Fibroblast of lung (primary cell): ENCODE measurements around the gene FAM107B. TPM values are rescaled to one million over a fixed set of nuclear protein-coding genes. Genes with fewer than 3 reads are reported as not detected.

Source experiments
- DNase-seq, 2 donors: peaks; one replicate each; pipeline versions ENCODE4 v3.0.0 to v3.0.0-alpha.2; 2010; ENCODE audit warnings: low read depth in 2 of 2
- H2AFZ ChIP-seq: 2 replicates; pipeline ENCODE4 v1.5.1; 2012; ENCODE audit warnings: low read length, control low read depth, inconsistent platforms
- H3K27ac ChIP-seq: 2 replicates; pipeline ENCODE4 v1.5.1; 2011; ENCODE audit warnings: low read length, control low read depth; ENCODE audit not compliant: insufficient read depth
- H3K27me3 ChIP-seq: 2 replicates; pipeline ENCODE4 v1.5.1; 2011; ENCODE audit warnings: mild to moderate bottlenecking, low read length; ENCODE audit not compliant: control insufficient read depth, insufficient read depth
- H3K36me3 ChIP-seq: 2 replicates; pipeline ENCODE4 v1.5.1; 2011; ENCODE audit warnings: low read length; ENCODE audit not compliant: control insufficient read depth, insufficient read depth
- H3K4me1 ChIP-seq: 2 replicates; pipeline ENCODE4 v1.5.1; 2011; ENCODE audit warnings: low read length; ENCODE audit not compliant: control insufficient read depth, insufficient read depth; ENCODE audit errors: extremely low read depth
- H3K4me2 ChIP-seq: 2 replicates; pipeline ENCODE4 v1.5.1; 2011; ENCODE audit warnings: low read length, control low read depth; ENCODE audit not compliant: insufficient read depth; ENCODE audit errors: extremely low read depth
- H3K4me3 ChIP-seq, 4 experiments: fragments of 200-600 bp in 1 of 4; sonication (generic) in 1 of 4; replicated peaks in 1 of 4; 2 replicates each; pipeline ENCODE4 v1.5.1; 2011 to 2016; ENCODE audit warnings: low read length in 4 of 4, low read depth in 3 of 4, mild to moderate bottlenecking in 3 of 4, control low read depth in 2 of 4, inconsistent platforms in 1 of 4, mixed read lengths in 1 of 4; ENCODE audit not compliant: insufficient read depth in 1 of 4; ENCODE audit errors: control extremely low read depth in 1 of 4
- H3K79me2 ChIP-seq: 2 replicates; pipeline ENCODE4 v1.5.1; 2012; ENCODE audit warnings: mild to moderate bottlenecking, low read length, inconsistent platforms; ENCODE audit not compliant: control insufficient read depth, insufficient read depth
- H3K9ac ChIP-seq: 2 replicates; pipeline ENCODE4 v1.5.1; 2011; ENCODE audit warnings: mild to moderate bottlenecking, low read length, control low read depth; ENCODE audit not compliant: insufficient read depth
- H3K9me3 ChIP-seq: 2 replicates; pipeline ENCODE4 v1.5.1; 2012; ENCODE audit warnings: low read depth, low read length; ENCODE audit not compliant: control insufficient read depth, insufficient read depth
- H4K20me1 ChIP-seq: 2 replicates; pipeline ENCODE4 v1.5.1; 2011; ENCODE audit warnings: low read length; ENCODE audit not compliant: control insufficient read depth, insufficient read depth; ENCODE audit errors: extremely low read depth
- EZH2 ChIP-seq: IDR thresholded peaks from 2 replicates; pipeline ENCODE4 v1.5.1; 2012; ENCODE audit warnings: low read length, control low read depth, mild to moderate bottlenecking; ENCODE audit errors: missing control alignments
- polyA plus RNA-seq, 2 donors: library from polyadenylated mRNA; depleted of rRNA in 1 of 2; stranded (reverse) in 1 of 2; unstranded in 1 of 2; fragments of >200 nt; gene quantifications; 2 replicates each; pipeline ENCODE4 v1.2.1, GENCODE V29; 2011 to 2012; ENCODE audit warnings: missing spikeins in 1 of 2
- total RNA-seq: library from RNA; depleted of rRNA; stranded (reverse); fragments of >200 nt; gene quantifications from 2 replicates; pipeline ENCODE4 v1.2.1, GENCODE V29; 2014
- TF ChIP-seq, protein P1 (sequence below), 2 donors: IDR thresholded peaks in 1 of 2; conservative IDR thresholded peaks in 1 of 2; 1 replicate in 1 of 2; 2 replicates in 1 of 2; pipeline ENCODE4 v1.5.1; 2011 to 2012; ENCODE audit warnings: low read length in 2 of 2, control low read depth in 1 of 2, inconsistent platforms in 1 of 2, low read depth in 1 of 2, mild to moderate bottlenecking in 1 of 2

Gene FAM107B
- total and polyA plus RNA-seq, 2 donors (not counting 1 experiment from before 2014, with no cell fraction given), result 29.0 to 36.0 TPM

DNA sequence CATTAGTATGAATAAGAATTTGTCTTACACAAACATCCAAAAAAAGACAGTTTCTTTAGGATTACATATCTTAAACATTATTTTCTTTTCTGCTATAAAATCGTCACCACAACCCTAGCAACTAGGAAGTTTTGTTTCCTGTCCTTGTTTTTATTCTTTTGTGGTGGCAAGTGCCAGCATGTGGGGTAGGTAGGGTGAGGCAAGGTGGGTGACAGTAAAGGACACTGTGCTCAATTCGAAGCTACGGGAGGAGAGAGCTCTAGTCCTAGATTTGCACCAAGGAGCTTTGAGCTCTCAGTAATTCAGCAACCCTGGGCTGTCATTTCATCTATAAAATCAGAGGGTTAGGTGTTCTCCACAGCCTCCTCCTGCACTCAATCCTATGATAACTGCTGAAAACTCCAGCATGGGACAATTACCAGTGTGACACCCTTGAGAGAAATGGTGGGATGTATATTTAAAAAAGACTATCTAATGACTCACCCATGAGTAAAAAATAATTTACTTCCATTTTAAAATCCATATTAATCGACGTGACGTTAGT lies 187.1 kb downstream of the FAM107B start:
- Histone ChIP-seq H3K27me3 (no peaks in the 10 kb centered on the region), H3K36me3 (no peaks in the 10 kb centered on the region), H4K20me1 (no peaks in the 10 kb centered on the region), H3K9me3 (no peaks in the 10 kb centered on the region), H3K27ac (peak overlapping the region; percentile 96), H3K4me1 (peaks cover 6% of the 10 kb centered on the region), H3K4me3 (peak overlapping the region in 1 of 4 experiments; percentile 5), H3K4me2 (peak overlapping the region; percentile 63), H2AFZ (no peak overlapping the region), H3K79me2 (peaks cover 51% of the 10 kb centered on the region), H3K9ac (peak overlapping the region; percentile 34)
- TF ChIP-seq, protein P1, sequence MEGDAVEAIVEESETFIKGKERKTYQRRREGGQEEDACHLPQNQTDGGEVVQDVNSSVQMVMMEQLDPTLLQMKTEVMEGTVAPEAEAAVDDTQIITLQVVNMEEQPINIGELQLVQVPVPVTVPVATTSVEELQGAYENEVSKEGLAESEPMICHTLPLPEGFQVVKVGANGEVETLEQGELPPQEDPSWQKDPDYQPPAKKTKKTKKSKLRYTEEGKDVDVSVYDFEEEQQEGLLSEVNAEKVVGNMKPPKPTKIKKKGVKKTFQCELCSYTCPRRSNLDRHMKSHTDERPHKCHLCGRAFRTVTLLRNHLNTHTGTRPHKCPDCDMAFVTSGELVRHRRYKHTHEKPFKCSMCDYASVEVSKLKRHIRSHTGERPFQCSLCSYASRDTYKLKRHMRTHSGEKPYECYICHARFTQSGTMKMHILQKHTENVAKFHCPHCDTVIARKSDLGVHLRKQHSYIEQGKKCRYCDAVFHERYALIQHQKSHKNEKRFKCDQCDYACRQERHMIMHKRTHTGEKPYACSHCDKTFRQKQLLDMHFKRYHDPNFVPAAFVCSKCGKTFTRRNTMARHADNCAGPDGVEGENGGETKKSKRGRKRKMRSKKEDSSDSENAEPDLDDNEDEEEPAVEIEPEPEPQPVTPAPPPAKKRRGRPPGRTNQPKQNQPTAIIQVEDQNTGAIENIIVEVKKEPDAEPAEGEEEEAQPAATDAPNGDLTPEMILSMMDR (conservative IDR thresholded peaks at IDR 0.05 in 1 of 2, IDR thresholded peaks at IDR 0.05 in 1 of 2; ENCODE audit: low read depth in 1 of 2, low read length in 2 of 2), result no peak
- TF ChIP-seq EZH2, result no peak
- no peak for DNase-seq

DNA sequence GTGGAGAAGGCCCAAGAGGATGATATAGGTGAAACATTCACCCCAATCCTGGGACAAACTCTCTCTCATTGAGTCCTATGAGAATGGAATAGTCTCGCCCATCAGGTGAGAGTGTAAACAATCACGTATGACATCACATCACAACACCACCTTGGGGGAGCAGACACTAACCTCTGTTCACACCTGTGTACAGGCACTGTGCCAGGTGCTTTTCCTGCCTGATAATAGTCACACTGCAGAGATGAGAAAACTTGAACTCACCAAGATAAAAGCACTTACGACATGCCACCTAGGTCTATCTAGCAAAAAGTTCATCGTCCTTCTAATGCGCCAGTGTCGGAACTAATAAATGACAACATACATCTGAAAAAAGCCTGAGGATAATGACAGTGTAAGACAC lies 187.8 kb downstream of the FAM107B start:
- peaks cover 49% of the 10 kb centered on the region for H3K79me2 ChIP-seq
- H3K9me3 ChIP-seq, result no peaks in the 10 kb centered on the region
- no peak overlapping the region for H3K4me3 ChIP-seq
- no peak overlapping the region for H2AFZ ChIP-seq
- no peaks in the 10 kb centered on the region for H3K36me3 ChIP-seq
- H3K27me3 ChIP-seq, result no peaks in the 10 kb centered on the region
- H3K4me1 ChIP-seq, result peaks cover 6% of the 10 kb centered on the region
- peak overlapping the region; percentile 96 for H3K27ac ChIP-seq
- no peak for DNase-seq
- no peak overlapping the region for H3K4me2 ChIP-seq
- TF ChIP-seq EZH2, result no peak
- TF ChIP-seq, protein P1 (conservative IDR thresholded peaks at IDR 0.05 in 1 of 2, IDR thresholded peaks at IDR 0.05 in 1 of 2; ENCODE audit: low read depth in 1 of 2, low read length in 2 of 2), result no peak
- H4K20me1 ChIP-seq, result no peaks in the 10 kb centered on the region
- no peak overlapping the region for H3K9ac ChIP-seq

DNA sequence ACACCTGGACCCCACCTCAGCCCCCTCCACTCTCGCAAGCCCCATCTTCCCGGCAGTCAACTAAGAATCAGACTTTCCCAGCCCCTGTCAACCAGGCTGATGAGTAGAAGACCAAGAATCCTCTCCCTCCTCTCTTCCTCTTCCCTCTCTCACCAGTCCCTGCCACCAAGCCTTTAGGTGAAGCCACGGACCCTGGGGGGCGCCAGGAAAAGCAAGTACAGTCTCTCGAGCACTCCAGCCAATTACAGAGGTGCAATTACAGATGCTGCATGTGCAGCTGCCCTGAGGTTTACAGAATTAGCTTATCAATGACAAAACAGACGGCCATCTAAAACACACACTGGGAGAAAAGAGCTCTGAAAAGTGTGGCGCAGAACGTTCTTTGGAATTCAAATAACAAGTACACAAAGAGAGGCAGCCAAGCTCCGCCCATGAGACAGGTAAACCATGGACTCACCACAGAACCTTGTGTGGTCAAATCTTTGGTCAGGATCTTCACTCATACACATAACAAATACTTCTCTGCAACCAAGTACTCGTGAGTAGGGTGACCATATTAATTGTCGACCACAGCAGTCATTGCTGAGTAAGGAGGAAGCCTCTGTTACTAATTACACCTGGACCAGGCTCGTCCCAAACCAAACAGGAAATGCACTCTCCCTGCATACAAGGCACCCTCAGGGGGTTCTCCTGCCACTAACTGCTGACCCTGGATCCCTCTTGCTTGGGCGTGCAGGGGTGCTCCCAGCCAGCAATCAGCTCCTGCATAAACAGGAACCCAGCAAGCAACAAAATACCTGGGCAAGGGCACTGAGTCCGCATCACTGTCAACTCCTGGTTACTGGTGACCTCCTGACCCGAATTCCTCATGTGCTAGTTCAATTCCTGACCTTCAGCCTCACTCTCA lies 189.2 kb downstream of the FAM107B start:
- Histone ChIP-seq H3K36me3 (no peaks in the 10 kb centered on the region), H3K4me2 (no peak overlapping the region), H3K4me3 (no peak overlapping the region), H2AFZ (no peak overlapping the region), H3K27ac (no peak overlapping the region), H3K9me3 (no peaks in the 10 kb centered on the region), H3K4me1 (peaks cover 6% of the 10 kb centered on the region), H3K27me3 (no peaks in the 10 kb centered on the region), H3K79me2 (peaks cover 54% of the 10 kb centered on the region), H3K9ac (no peak overlapping the region), H4K20me1 (no peaks in the 10 kb centered on the region)
- DNase-seq, result no peak
- no peak for TF ChIP-seq EZH2
- TF ChIP-seq, protein P1 (conservative IDR thresholded peaks at IDR 0.05 in 1 of 2, IDR thresholded peaks at IDR 0.05 in 1 of 2; ENCODE audit: low read depth in 1 of 2, low read length in 2 of 2), result no peak
